Lower leg skin (tissue), 4 donors: Measurements from ENCODE around the gene PKD1. TPM values are rescaled to one million over a fixed set of nuclear protein-coding genes. Genes with fewer than 3 reads are reported as not detected.

Source experiments
- DNase-seq, 2 donors: peaks; one replicate each; pipeline ENCODE4 v3.0.0-alpha.2; 2019; ENCODE audit warnings: low spot score in 2 of 2
- H3K4me3 ChIP-seq: fragments of 200-600 bp; sonication (generic); 2 replicates; pipeline ENCODE4 v1.5.1; 2017; ENCODE audit warnings: mild to moderate bottlenecking, low read depth; ENCODE audit not compliant: poor library complexity, severe bottlenecking
- POLR2A ChIP-seq, 2 donors: fragments of 450-650 bp; IDR thresholded peaks; one replicate each; pipeline ENCODE4 v1.6.1; 2016 to 2017; ENCODE audit warnings: antibody characterized with exemption in 2 of 2, mild to moderate bottlenecking in 1 of 2, moderate library complexity in 1 of 2
- WGBS, 2 donors: methylation state at CpG; one replicate each; pipeline ENCODE4 v1.1.5; 2018; 5-methylcytosine and 5-hydroxymethylcytosine counted together
- intact Hi-C: fragments of 100-400 bp; cut with DNase I; formaldehyde crosslinking; loops from one replicate; pipeline ENCODE4 v1.15.0; 2023; ENCODE audit warnings: low total_unique reads
- total RNA-seq, 4 donors: library from RNA; depleted of rRNA; stranded (reverse); fragments of >200 nt; gene quantifications; one replicate each; pipeline ENCODE4 v1.1.0, GENCODE V29; 2016
- TF ChIP-seq, protein P1 (sequence below), 3 donors: fragments of 450-650 bp; IDR thresholded peaks; one replicate each; pipeline ENCODE4 v1.5.1; 2016; ENCODE audit warnings: antibody characterized with exemption in 3 of 3, mild to moderate bottlenecking in 3 of 3, moderate library complexity in 2 of 3

PKD1 gene
- total RNA-seq, 4 donors from 2014 or later: 125 to 266 (median 192) TPM

DNA sequence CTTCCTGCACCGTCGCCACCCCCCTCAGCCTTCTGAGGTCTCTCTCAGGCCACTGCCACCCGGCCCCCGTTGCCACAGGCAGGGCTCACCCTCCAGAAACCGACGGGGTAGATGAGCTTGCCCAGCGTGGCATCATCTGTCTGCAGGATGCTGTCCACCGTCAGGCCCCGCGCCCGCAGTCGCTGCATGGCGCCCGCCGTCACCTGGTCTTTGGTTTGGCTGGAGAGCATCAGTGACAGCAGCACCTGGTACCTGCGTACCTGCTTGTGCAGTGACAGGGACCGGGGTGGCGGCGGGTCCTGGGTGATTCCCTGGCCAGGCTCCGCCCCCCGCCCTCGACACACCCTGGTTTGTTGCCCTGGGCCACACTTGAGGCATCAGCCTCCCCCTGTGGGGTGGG is 91.2 kb downstream of the PKD1 start:
- no peak for DNase-seq
- no peak overlapping the region for H3K4me3 ChIP-seq
- WGBS, 2 donors: 81 to 87% methylated on average over 12 to 21 of the region's 22 CpGs
- intact Hi-C loops: no loop called here
- TF ChIP-seq POLR2A (IDR thresholded peaks at IDR 0.05): no peak
- TF ChIP-seq, protein P1, sequence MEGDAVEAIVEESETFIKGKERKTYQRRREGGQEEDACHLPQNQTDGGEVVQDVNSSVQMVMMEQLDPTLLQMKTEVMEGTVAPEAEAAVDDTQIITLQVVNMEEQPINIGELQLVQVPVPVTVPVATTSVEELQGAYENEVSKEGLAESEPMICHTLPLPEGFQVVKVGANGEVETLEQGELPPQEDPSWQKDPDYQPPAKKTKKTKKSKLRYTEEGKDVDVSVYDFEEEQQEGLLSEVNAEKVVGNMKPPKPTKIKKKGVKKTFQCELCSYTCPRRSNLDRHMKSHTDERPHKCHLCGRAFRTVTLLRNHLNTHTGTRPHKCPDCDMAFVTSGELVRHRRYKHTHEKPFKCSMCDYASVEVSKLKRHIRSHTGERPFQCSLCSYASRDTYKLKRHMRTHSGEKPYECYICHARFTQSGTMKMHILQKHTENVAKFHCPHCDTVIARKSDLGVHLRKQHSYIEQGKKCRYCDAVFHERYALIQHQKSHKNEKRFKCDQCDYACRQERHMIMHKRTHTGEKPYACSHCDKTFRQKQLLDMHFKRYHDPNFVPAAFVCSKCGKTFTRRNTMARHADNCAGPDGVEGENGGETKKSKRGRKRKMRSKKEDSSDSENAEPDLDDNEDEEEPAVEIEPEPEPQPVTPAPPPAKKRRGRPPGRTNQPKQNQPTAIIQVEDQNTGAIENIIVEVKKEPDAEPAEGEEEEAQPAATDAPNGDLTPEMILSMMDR (IDR thresholded peaks at IDR 0.05): no peak

DNA sequence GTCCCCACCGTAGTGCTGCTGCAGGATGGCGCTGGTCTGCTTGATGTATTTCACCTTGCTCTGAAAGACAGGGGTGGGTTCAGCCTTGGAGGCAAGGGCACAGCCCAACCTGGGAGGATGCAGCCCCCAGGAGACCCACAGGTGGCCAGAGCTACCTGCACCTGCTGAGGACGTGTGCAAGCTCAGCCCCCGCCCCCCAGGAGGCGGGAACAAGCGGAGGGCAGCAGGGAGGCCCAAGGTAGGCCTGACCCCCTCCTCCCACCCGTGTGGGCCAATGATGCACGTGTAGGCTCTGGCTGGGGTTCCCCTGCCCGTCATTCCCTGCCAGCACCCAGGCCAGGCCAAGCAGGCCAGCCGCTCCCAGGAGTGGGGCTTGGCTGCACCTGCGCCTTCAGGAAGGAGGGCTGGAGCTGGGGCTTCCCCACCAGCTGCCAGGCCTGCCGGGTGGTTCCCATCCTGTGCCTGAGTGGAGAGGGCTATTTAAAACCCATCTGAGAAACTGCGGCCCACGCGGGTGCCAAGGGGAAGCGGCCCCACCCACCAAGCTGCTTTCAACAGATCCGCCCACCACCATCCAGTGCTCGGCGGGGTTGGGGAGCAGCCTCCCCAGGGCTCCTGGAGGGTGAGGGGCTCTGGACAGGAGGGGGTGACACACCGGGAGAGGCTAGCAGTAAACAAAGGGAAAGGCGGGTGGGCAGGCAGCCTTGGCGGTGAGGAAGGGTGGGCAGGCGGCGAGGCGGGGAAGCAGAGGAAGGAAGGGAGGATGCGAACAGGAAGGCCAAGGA is 91.8 kb downstream of the PKD1 start:
- no peak overlapping the region for H3K4me3 ChIP-seq
- intact Hi-C loops: no loop called here
- DNase-seq: no peak
- TF ChIP-seq POLR2A (IDR thresholded peaks at IDR 0.05): no peak
- TF ChIP-seq, protein P1 (IDR thresholded peaks at IDR 0.05): no peak
- WGBS, 2 donors: 64 to 66% methylated on average over 18 to 25 of the region's 26 CpGs

DNA sequence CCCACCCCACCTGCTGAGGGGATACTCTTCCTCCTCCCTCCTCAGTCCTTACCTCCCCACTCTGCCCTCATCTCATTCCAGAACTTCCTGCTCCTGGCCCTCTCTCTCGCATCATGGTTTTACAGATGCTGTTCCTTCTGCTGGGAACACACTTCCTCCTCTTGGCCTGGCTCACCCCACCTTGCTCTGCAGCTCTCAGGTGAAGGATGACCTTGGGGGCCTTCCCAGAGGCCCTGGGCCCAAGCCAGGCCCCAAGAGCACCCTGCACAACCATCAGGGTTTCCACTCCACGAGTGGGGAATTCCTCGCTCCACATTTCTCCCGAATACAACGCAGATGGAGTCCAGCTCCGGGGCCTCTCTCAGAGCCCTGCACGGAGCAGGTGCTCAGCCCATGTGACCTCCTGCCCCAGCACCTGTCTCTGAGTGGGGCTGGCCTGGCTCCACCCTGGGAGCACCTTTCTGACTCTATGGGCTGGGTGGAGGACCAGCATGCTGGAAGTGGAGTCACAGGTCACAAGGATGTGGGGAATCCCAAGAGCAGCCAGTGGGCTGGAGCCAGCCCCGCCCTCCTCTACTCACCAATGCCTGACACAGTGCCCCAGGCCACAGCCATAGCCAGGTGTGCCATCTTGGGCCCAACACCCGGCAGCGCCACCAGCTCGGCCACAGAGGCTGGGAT is 92.6 kb downstream of the PKD1 start:
- H3K4me3 ChIP-seq: no peak overlapping the region
- 89 to 92% methylated on average over 7 to 11 of the region's 11 CpGs for WGBS, 2 donors
- TF ChIP-seq POLR2A (IDR thresholded peaks at IDR 0.05): no peak
- TF ChIP-seq, protein P1 (IDR thresholded peaks at IDR 0.05): no peak
- no peak for DNase-seq
- intact Hi-C loops: no loop called here

DNA sequence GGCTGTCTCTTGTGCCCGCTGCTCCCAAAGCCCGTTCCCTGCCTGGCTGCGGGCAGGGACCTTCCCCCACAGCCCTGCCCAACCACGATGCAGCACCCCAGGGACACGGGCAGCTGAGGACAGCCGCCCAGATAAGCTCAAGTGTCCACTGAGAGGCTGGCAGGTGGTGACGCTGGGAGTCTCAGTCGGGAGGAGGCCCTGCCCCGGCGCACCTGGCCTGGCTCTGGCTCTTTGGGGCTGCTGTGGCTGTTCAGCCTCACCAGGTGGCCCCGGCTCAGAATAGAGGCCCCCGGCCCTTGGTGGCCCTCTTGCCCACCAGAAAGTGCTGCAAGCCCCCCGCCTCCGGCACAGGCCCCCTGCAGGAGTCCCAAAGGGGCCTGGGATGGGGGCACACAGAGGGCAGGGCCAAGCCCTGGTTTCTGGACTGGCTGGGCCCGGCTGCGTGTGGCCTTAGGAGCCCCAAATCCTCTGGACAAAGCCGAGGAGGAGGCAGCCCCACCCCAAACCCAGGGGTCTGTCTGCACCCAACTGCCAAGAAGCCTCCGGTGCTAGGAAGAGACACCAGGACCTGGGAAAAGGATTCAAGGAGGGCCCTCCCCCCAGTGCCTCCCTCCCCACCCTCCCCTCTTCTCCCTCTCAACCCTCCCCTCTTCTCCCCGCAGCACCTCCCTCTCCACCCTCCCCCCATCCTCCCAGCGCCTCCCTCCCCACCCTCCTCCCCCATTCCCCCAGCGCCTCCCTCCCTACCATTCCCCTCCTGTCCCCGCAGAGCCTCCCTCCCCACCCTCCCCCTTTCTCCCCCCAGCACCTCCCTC is 93.3 kb downstream of the PKD1 start:
- 83 to 85% methylated on average over 10 of the region's 22 CpGs for WGBS, 2 donors
- no peak overlapping the region for H3K4me3 ChIP-seq
- DNase-seq: no peak
- no peak for TF ChIP-seq POLR2A (IDR thresholded peaks at IDR 0.05)
- TF ChIP-seq, protein P1 (IDR thresholded peaks at IDR 0.05): no peak
- intact Hi-C loops: no loop called here

DNA sequence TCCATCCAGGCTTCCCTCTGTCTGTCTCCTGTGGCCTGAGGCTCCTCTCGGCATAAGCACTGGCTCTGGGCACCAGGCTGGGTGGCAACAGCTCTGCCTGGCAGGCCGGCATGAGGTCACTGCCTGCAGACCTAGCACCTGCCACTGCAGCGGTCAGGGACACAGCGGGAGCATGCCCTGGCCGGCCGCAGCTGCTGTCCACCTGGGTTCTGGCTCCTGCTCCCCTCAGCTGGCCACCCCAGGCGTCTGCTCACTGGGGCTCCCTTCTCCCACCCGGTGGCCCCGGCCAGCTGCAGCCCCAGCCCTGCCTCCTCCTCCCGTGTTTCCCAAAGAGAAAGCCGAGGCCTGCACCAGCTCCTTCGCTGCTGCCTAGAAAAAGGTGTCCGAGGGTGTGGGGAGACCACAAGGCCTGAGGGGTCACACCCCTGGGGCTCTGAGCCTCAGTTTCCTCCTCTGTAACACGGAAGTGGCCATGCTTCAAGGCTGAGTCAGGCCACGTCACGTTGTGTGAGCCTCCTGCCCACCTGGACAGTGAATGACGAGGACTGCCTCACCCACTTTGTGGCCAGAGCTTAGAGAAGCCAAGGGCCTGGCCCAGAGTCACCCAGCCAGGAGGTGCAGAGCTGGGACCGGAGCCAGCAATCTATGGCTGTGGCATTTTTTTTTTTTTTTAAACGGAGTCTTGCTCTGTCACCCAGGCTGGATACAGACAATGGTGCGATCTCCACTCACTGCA is 94.7 kb downstream of the PKD1 start:
- intact Hi-C loops: no loop called here
- 81 to 85% methylated on average over 19 to 20 of the region's 20 CpGs for WGBS, 2 donors

More for the DNA sequence above, 94.7 kb downstream of the PKD1 start:
- DNase-seq: no peak
- H3K4me3 ChIP-seq: no peak overlapping the region
- TF ChIP-seq, protein P1 (IDR thresholded peaks at IDR 0.05): no peak
- TF ChIP-seq POLR2A (IDR thresholded peaks at IDR 0.05): no peak
